ENCODE measurements around the gene ZNF503.

ZNF503 gene

GRCh38 chr10:75431180-75432111 lies 29.9 kb upstream of the ZNF503 start, which contains the start of gene LRMDA:
Gene LRMDA (plus strand): TSS chr10:75431624.
- no peak for DNase-seq

- no peak for DNase-seq
Observed at GRCh38 chr10:75430000-75430763, 28.6 kb upstream of the ZNF503 start.

GRCh38 chr10:75429159-75429827 lies 27.7 kb upstream of the ZNF503 start:
- no peak for DNase-seq

GRCh38 chr10:75428434-75429158 lies 27.0 kb upstream of the ZNF503 start:
- no peak for DNase-seq

GRCh38 chr10:75427951-75428350 lies 26.4 kb upstream of the ZNF503 start:
- DNase-seq, result no peak

- DNase-seq, result no peak
Observed at GRCh38 chr10:75426880-75427279, 25.3 kb upstream of the ZNF503 start.

GRCh38 chr10:75425291-75426079 lies 23.9 kb upstream of the ZNF503 start:
- no peak for DNase-seq

GRCh38 chr10:75424571-75424970 lies 23.0 kb upstream of the ZNF503 start:
- DNase-seq, result no peak

- DNase-seq, result no peak
Observed at GRCh38 chr10:75422913-75423312, 21.3 kb upstream of the ZNF503 start.

GRCh38 chr10:75418712-75419111 lies 17.1 kb upstream of the ZNF503 start:
- no peak for DNase-seq

GRCh38 chr10:75418293-75418692 lies 16.7 kb upstream of the ZNF503 start:
- DNase-seq, result no peak

- no peak for DNase-seq
Observed at GRCh38 chr10:75417522-75417927, 16.0 kb upstream of the ZNF503 start.

GRCh38 chr10:75414527-75414926 lies 13.0 kb upstream of the ZNF503 start:
- no peak for DNase-seq

- no peak for DNase-seq
Observed at GRCh38 chr10:75410132-75411005, 8.8 kb upstream of the ZNF503 start.

- peak; percentile 43 for DNase-seq
Observed at GRCh38 chr10:75408911-75409885, 7.6 kb upstream of the ZNF503 start.

- DNase-seq, result no peak
Observed at GRCh38 chr10:75408509-75408875, 6.9 kb upstream of the ZNF503 start.

GRCh38 chr10:75407713-75408508 lies 6.3 kb upstream of the ZNF503 start:
- DNase-seq, result no peak

- DNase-seq, result no peak
Observed at GRCh38 chr10:75407224-75407712, 5.7 kb upstream of the ZNF503 start.

Measured in activated CD4-positive, alpha-beta T cell treated with anti-CD3 and anti-CD28 coated beads for 48 hours (primary cell).